Stimulated activated naive CD8-positive, alpha-beta T cell treated with anti-CD3 and anti-CD28 coated beads, Interleukin-15, amount 100 ng/mL, for 72 hours (primary cell): ENCODE results near the gene MB21D2.
A peak's percentile ranks its signal among the peaks of the same experiment; 100 is the strongest.

ENCODE experiments used
- ATAC-seq: fragments of 150-1000 bp; cut with Tn5 transposase; 2 replicates; pipeline ENCODE4 v1.10.0; 2021; ENCODE audit warnings: mild to moderate bottlenecking, moderate library complexity
- DNase-seq, 2 donors: peaks; one replicate each; pipeline ENCODE4 v3.0.0; 2021 to 2022
- H3K27ac Mint-ChIP-seq, 2 donors: one replicate each; pipeline ENCODE4 v1.8.0; 2022; ENCODE audit warnings: mild to moderate bottlenecking in 2 of 2, mixed read lengths in 2 of 2, moderate library complexity in 2 of 2
- H3K27me3 Mint-ChIP-seq: one replicate; pipeline ENCODE4 v1.8.0; 2022; ENCODE audit warnings: mixed read lengths
- H3K4me1 Mint-ChIP-seq: one replicate; pipeline ENCODE4 v1.8.0; 2022; ENCODE audit warnings: mild to moderate bottlenecking, mixed read lengths
- H3K4me3 Mint-ChIP-seq, 2 donors: one replicate each; pipeline ENCODE4 v1.8.0; 2022; ENCODE audit warnings: mild to moderate bottlenecking in 2 of 2, mixed read lengths in 2 of 2, moderate library complexity in 1 of 2
- H3K9me3 Mint-ChIP-seq, 2 donors: one replicate each; pipeline ENCODE4 v1.8.0; 2022; ENCODE audit warnings: mixed read lengths in 2 of 2

MB21D2 gene

DNA sequence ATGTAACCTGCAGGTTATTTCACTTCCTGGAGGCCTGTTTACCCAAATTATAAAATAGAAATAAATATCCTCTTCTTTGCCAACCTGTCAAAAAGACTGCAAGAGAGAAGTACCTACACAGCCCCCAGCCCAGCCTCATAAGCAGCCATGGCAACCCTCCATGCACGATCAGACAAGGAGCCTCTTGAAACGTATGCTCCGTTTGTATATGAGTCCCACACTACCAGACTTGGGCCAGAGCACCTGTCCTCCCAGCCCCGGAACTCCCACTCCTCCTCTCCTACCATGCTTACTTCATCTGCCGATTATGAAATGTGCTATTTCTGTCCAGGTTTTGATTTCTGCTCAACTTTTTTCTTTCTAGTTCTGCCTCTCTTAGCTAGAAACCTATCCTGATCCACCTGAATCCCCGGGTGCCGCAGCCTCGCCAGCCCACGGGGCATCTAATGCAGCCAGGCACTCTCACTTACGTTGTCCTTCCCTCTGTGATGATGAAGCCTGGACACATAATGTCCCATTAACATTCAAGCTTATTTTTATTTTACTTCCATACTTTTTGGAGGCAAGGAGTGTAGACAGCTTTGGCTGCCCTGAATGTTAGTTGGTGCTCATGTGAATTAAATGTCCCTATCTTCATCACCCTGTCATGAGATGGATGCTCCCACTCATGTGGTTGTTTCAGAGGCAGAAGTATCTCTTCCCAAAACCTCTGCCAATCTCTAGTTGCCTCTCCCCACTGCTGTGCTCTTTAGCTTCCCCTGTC lies 73.8 kb downstream of the MB21D2 start:
- DNase-seq (no peak), ATAC-seq (no peak)
- Mint-ChIP-seq H3K4me1 (peaks cover 52% of the 10 kb centered on the region), H3K27me3 (peaks cover 36% of the 10 kb centered on the region), H3K27ac (no peak overlapping the region), H3K4me3 (no peak overlapping the region), H3K9me3 (no peaks in the 10 kb centered on the region)

DNA sequence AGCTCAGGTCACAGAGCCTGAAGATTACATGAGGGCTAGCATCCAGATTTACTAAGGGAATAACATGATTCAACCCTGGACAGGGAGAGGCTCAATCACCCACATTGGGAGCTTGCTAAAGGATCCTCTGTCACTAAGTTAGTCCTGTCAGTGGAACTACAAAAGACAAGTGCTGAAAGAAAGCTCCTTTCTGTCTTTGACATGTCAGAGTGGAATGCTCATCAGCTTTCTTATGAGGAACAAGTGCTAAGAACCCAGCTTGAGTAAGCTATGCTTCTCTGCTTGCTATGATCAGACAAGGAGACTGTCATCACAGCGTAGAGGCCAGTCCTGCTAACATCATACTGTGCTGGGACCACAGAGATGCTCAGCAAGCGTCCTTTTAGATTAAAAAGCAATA lies 74.5 kb downstream of the MB21D2 start:
- Mint-ChIP-seq H3K4me3 (no peak overlapping the region), H3K9me3 (no peaks in the 10 kb centered on the region), H3K4me1 (peaks cover 49% of the 10 kb centered on the region), H3K27me3 (peaks cover 36% of the 10 kb centered on the region), H3K27ac (no peak overlapping the region)
- no peak for ATAC-seq
- DNase-seq = no peak

DNA sequence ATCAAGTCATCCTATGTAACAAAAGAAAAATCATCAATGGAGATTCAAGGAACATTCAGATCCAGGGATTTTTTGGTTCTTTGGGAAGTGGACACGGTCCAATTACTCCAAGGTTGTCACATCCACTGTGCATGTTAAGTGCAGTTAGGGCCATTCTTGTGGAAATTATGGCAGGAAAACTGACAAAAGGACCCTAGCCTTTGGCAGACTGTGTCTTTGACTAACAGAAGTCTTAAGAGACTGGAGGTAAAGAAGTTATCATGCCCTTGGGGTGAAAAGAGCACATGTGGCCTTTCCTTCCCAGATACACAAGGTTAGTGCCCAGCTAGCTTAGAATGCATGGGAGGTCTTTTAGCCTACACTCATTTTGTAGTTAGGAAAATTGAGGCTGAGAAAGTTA lies 74.9 kb downstream of the MB21D2 start:
- no peaks in the 10 kb centered on the region for H3K9me3 Mint-ChIP-seq
- H3K27ac Mint-ChIP-seq = no peak overlapping the region
- ATAC-seq = no peak

DNA sequence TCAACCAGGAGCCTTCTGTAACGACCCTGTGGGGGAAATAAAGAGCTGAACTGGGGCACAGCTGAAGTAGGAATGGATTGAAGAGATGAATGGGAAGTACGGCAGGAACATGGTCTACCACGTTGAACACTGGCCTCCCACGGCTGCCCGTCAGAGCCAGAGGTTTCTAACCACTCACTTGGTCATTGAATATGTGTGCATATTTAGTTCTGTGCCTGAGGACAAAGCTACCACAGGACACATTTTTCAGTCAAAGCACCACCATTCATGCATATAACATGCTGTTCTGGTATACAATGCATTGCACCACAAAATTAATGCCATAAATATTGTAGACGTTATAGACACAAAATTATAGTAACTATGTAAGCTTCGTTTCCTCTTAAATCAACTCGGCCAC lies 75.5 kb downstream of the MB21D2 start:
- ATAC-seq = no peak
- H3K9me3 Mint-ChIP-seq = no peaks in the 10 kb centered on the region
- peaks cover 52% of the 10 kb centered on the region for H3K4me1 Mint-ChIP-seq
- H3K27me3 Mint-ChIP-seq = peaks cover 30% of the 10 kb centered on the region
- no peak overlapping the region for H3K4me3 Mint-ChIP-seq
- no peak overlapping the region for H3K27ac Mint-ChIP-seq
- DNase-seq = no peak

More for the DNA sequence above, 74.9 kb downstream of the MB21D2 start:
- peaks cover 52% of the 10 kb centered on the region for H3K4me1 Mint-ChIP-seq
- no peak for DNase-seq
- H3K4me3 Mint-ChIP-seq = no peak overlapping the region
- H3K27me3 Mint-ChIP-seq = peaks cover 35% of the 10 kb centered on the region

DNA sequence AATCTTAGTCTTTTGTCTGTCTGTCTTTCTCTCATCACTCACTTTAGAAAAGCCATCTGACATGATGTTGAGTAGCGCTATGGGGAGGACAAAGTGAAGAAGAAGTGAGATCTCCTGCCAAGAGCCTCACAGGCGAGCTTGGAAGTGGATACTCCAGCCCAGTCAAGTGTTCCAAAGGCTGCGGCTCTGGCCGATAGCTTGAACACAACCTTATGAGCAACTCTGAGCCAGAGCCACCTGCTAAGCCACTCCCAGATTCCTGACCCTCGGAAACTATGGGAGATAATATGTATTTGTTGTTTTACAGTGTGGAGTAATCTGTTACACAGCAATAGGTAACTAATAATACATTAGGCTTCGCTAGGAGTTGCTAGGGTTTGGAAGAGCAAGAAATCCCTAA lies 76.2 kb downstream of the MB21D2 start:
- Mint-ChIP-seq H3K4me3 (no peak overlapping the region), H3K4me1 (peaks cover 48% of the 10 kb centered on the region), H3K27ac (no peak overlapping the region), H3K9me3 (no peaks in the 10 kb centered on the region), H3K27me3 (peaks cover 23% of the 10 kb centered on the region)
- no peak for ATAC-seq
- no peak for DNase-seq

GRCh38 chr3:192840143-192840836 lies 77.4 kb downstream of the MB21D2 start:
- Mint-ChIP-seq H3K27me3 (peaks cover 23% of the 10 kb centered on the region), H3K27ac (no peak overlapping the region), H3K9me3 (no peaks in the 10 kb centered on the region), H3K4me3 (no peak overlapping the region), H3K4me1 (peaks cover 47% of the 10 kb centered on the region)
- no peak for DNase-seq
- ATAC-seq = peak; percentile 44

DNA sequence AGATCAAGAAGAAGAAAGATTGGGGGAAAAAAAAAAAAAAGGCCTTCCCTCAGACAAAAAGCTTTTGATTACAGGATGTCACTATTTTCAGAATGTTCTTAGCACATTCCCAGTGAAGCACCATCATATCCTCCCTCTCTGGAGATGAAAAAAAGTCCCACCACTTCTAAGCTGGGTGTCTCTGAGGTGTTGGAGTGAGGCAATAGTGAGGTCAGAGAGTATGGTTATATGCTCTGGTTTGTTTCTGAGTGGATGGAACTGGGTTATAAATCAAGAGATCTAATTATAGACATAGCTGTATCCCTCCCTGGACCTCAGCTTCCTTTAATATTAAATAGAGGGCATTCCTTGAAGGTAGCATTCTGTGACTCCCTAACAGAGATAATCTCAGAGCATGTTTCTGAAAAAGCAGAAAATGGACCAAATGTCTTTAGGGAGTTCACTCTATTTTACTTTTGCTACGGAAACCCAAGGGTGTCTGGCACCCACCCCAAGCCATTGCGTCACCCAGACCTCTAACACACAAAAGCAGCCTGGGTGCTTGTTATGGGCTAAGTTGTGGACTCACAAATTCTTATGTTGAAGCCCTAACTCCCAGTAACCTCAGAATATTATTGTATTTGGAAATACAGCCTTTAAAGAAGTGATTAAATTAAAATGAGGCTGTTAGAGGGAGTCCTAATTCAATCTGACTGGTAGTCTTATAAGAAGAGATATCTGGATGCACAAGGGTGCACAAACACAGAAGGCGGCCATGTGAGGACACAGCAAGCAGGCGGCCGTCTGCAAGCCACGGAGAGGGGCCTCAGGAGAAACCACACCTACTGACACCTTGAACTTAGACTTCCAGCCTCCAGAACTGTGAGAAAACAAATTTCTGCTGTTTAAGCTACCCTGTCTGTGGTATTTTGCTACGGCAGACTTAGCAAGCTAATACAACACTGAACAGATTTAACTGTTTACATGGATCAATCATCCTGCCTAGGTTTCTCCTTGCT lies 81.5 kb downstream of the MB21D2 start:
- Mint-ChIP-seq H3K4me3 (no peak overlapping the region), H3K4me1 (peaks cover 55% of the 10 kb centered on the region), H3K27ac (peak overlapping the region; percentile 22 to 71), H3K27me3 (no peaks in the 10 kb centered on the region), H3K9me3 (no peaks in the 10 kb centered on the region)
- DNase-seq (no peak), ATAC-seq (peak; percentile 57)

- H3K4me1 Mint-ChIP-seq = peaks cover 58% of the 10 kb centered on the region
- ATAC-seq (no peak), DNase-seq (no peak)
- no peak overlapping the region for H3K4me3 Mint-ChIP-seq
- H3K9me3 Mint-ChIP-seq = no peaks in the 10 kb centered on the region
- no peak overlapping the region for H3K27ac Mint-ChIP-seq
- no peaks in the 10 kb centered on the region for H3K27me3 Mint-ChIP-seq
Observed at GRCh38 chr3:192834428-192834827, 83.2 kb downstream of the MB21D2 start.

GRCh38 chr3:192833177-192833890 lies 84.3 kb downstream of the MB21D2 start:
- Mint-ChIP-seq H3K4me3 (no peak overlapping the region), H3K9me3 (peaks cover 0 to 4% of the 10 kb centered on the region in 2 donors), H3K27me3 (no peaks in the 10 kb centered on the region), H3K4me1 (peaks cover 55% of the 10 kb centered on the region), H3K27ac (peak overlapping the region in 1 of 2 donors; percentile 76)
- ATAC-seq = no peak
- no peak for DNase-seq

DNA sequence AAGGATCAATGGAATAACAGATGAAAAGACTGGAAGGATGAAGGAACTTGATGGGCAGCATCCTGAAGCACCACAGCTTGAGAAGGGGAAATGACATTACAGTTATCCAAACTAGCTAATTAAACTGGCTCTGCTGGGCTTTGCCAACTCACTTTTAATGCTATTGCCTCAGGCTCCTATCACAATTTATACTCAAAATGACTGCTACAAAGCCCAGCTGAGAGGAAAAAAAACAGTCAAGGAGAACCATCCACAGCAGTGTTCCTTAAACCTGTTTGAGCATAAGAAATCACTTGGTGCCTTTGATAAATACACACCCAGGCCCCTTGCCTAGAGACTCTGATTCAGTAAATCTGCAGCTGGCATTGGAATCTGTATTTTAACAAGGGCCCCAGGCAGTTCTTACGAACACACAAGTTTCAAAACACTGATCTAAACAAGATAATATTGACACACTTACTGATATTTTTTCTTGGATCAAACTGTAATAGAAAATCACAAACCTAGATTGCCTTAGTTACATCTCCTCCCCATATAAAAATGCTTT lies 85.8 kb downstream of the MB21D2 start:
- Mint-ChIP-seq H3K27ac (no peak overlapping the region), H3K4me3 (no peak overlapping the region), H3K27me3 (no peaks in the 10 kb centered on the region), H3K4me1 (peaks cover 41% of the 10 kb centered on the region), H3K9me3 (peaks cover 10 to 13% of the 10 kb centered on the region in 2 donors)
- ATAC-seq = no peak
- DNase-seq = no peak

DNA sequence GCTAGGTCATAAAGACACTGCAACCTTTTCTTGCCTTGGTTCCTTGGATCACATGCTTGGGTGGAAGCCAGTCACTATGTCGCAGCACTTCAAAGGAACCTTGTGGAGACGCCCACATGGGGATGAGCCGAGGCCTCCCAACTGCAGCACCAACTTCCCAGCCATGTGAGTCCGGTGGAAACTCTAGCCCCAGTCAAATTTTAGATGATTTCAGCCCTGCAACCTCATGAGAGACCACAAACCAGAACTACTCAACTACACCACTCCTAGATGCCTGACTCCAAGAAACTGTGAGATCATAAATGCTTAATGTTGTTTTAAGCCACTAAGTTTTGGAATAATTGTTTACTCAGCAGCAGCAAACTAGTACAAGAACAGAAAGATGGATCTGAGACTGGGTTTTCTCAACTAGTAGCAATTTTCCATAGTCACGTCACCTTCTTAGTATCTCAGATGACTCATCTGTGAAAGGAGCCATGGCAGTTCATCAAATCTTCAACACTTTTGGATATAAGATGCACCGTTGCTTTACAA lies 86.5 kb downstream of the MB21D2 start:
- H3K4me3 Mint-ChIP-seq = peak overlapping the region; percentile 10
- H3K9me3 Mint-ChIP-seq = peaks cover 10 to 14% of the 10 kb centered on the region in 2 donors
- H3K27me3 Mint-ChIP-seq = no peaks in the 10 kb centered on the region
- ATAC-seq = peak; percentile 73
- peak overlapping the region; percentile 15 to 51 for H3K27ac Mint-ChIP-seq
- peaks cover 42% of the 10 kb centered on the region for H3K4me1 Mint-ChIP-seq
- peak in 1 of 2 donors; percentile 22 for DNase-seq

GRCh38 chr3:192830291-192831110 lies 87.2 kb downstream of the MB21D2 start:
- peak overlapping the region in 1 of 2 donors; percentile 51 for H3K27ac Mint-ChIP-seq
- H3K4me3 Mint-ChIP-seq = peak overlapping the region in 1 of 2 donors; percentile 2
- no peak for ATAC-seq
- H3K27me3 Mint-ChIP-seq = no peaks in the 10 kb centered on the region
- peaks cover 45% of the 10 kb centered on the region for H3K4me1 Mint-ChIP-seq
- H3K9me3 Mint-ChIP-seq = peaks cover 10 to 16% of the 10 kb centered on the region in 2 donors
- no peak for DNase-seq

DNA sequence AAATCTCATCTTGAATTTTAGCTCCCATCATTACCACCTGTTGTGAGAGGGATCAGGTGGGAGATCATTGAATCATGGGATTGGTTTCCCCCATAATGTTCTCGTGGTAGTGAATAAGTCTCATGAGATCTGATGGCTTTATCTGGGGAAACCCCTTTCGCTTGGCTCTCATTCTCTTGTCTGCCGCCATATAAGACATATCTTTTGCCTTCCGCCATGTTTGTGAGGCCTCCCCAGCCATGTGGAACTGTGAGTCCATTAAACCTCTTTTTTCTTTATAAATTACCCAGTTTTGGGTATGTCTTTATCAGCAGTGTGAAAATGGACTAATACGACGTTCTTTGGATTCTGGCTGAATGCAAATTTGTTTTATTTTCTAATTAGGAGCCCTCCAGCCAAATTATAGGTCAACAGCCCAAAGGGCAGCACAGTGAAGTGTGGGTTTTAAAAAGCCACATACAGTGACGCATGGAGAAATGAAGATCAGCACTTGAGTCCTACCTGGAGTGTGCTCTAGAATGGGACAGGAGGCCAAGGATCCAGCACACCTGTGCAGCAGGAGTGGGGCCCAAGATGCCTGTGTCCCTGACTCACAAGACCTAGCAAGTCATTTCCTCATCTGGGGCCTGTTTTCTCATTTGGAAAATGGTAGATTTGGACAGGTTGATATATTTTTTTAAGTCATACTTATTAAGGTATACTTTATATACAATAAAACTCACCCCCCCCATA lies 89.6 kb downstream of the MB21D2 start:
- no peak for DNase-seq
- Mint-ChIP-seq H3K27ac (no peak overlapping the region), H3K27me3 (no peaks in the 10 kb centered on the region), H3K9me3 (peaks cover 10 to 16% of the 10 kb centered on the region in 2 donors), H3K4me1 (peaks cover 30% of the 10 kb centered on the region), H3K4me3 (no peak overlapping the region)
- no peak for ATAC-seq
